Panc1 (cell line): ENCODE measurements around the gene BICRA. TPM values are rescaled to one million over a fixed set of nuclear protein-coding genes. Genes with fewer than 3 reads are reported as not detected.
"Not testable (repeated sequence)": the region's sequence is repeated elsewhere in the genome, so short reads cannot be mapped to it uniquely, and the experiment has no call there.

Source experiments
- ATAC-seq: fragments of 200-7000 bp; cut with Tn5 transposase; 2 replicates; pipeline ENCODE4 v1.9.1; 2020; ENCODE audit warnings: mild to moderate bottlenecking, moderate library complexity
- BruUV-seq: library from RNA; stranded (reverse); fragments of 400-500 nt; replicated peaks from 2 replicates; lab custom pipeline; 2021; lab: Mats Ljungman, UMichigan
- CTCF ChIA-PET: fragments of 300-600 bp; sonication (Branson Sonifier 250); formaldehyde crosslinking; loops from one replicate; lab custom pipeline; 2022; ENCODE audit warnings: antibody characterized with exemption; lab: Charles Lee
- POLR2A ChIA-PET: fragments of 300-600 bp; sonication (Branson Sonifier 250); formaldehyde crosslinking; loops from one replicate; lab custom pipeline; 2022; ENCODE audit warnings: antibody characterized with exemption; lab: Charles Lee
- DNase-seq: peaks from one replicate; pipeline ENCODE4 v3.0.0-alpha.2; 2010; ENCODE audit warnings: low read depth, low spot score
- H3K27ac ChIP-seq: 2 replicates; pipeline ENCODE4 v1.5.1; 2011; ENCODE audit warnings: mild to moderate bottlenecking, low read length, inconsistent platforms
- H3K27me3 ChIP-seq: fragments of 200-500 bp; sonication (Bioruptor generic); 2 replicates; pipeline ENCODE4 v1.6.0; 2014; ENCODE audit warnings: low read length, inconsistent platforms; ENCODE audit not compliant: control insufficient read depth, insufficient read depth
- H3K36me3 ChIP-seq: fragments of 200-500 bp; sonication (Bioruptor generic); 2 replicates; pipeline ENCODE4 v1.5.1; 2014; ENCODE audit warnings: inconsistent platforms, mild to moderate bottlenecking, low read length, moderate library complexity; ENCODE audit not compliant: control insufficient read depth, insufficient read depth
- H3K4me1 ChIP-seq: 2 replicates; pipeline ENCODE4 v1.5.1; 2011; ENCODE audit warnings: inconsistent platforms, mild to moderate bottlenecking, low read length, moderate library complexity; ENCODE audit not compliant: control insufficient read depth, insufficient read depth
- H3K4me3 ChIP-seq, 2 experiments: 2 replicates each; pipeline ENCODE4 v1.5.1; 2011 to 2012; ENCODE audit warnings: low read depth in 2 of 2, low read length in 2 of 2, mild to moderate bottlenecking in 2 of 2, inconsistent platforms in 1 of 2, moderate library complexity in 1 of 2
- H3K9me3 ChIP-seq: fragments of 200-500 bp; sonication (Bioruptor generic); 2 replicates; pipeline ENCODE4 v1.5.1; 2014; ENCODE audit warnings: low read depth, mild to moderate bottlenecking, inconsistent platforms, low read length, moderate library complexity; ENCODE audit not compliant: control insufficient read depth, insufficient read depth
- CTCF ChIP-seq: fragments of 450-650 bp; IDR thresholded peaks from 2 replicates; pipeline ENCODE4 v1.5.1; 2017; ENCODE audit warnings: mild to moderate bottlenecking
- POLR2AphosphoS5 ChIP-seq: IDR thresholded peaks from 2 replicates; pipeline ENCODE4 v1.6.1; 2012; ENCODE audit warnings: mild to moderate bottlenecking, low read depth, low read length, moderate library complexity
- REST ChIP-seq, 2 experiments: IDR thresholded peaks; 2 replicates each; pipeline ENCODE4 v1.6.1; 2011 to 2012; ENCODE audit warnings: low read depth in 2 of 2, control low read depth in 1 of 2, low read length in 1 of 2, mild to moderate bottlenecking in 1 of 2, moderate library complexity in 1 of 2; ENCODE audit not compliant: insufficient read depth in 1 of 2
- SIN3A ChIP-seq: IDR thresholded peaks from 2 replicates; pipeline ENCODE4 v1.6.1; 2012; ENCODE audit warnings: low read depth, mild to moderate bottlenecking, low read length, moderate library complexity, borderline replicate concordance; ENCODE audit not compliant: insufficient read depth
- TCF7L2 ChIP-seq: IDR thresholded peaks from 2 replicates; pipeline ENCODE4 v1.6.1; 2011; ENCODE audit warnings: mild to moderate bottlenecking, low read depth, low read length, inconsistent platforms
- in situ Hi-C: cut with HindIII; loops from 2 replicates; pipeline ENCODE4 v1.10.0; 2016; ENCODE audit warnings: low sequenced_read_pairs, low pct_unique_long_range_greater_than_20kb
- intact Hi-C: fragments of 100-400 bp; cut with micrococcal nuclease; formaldehyde crosslinking; loops from one replicate; pipeline ENCODE4 v1.10.0; 2022; ENCODE audit not compliant: unreplicated experiment
- total RNA-seq: library from RNA; stranded (reverse); gene quantifications from one replicate; pipeline ENCODE4 v1.2.1, GENCODE V29; 2021; ENCODE audit not compliant: unreplicated experiment

Gene BICRA
- total RNA-seq, 1 experiment from 2014 or later: 13.7 TPM

GRCh38 chr19:47718415-47719046, 109.6 kb downstream of the BICRA start:
- H3K36me3 ChIP-seq, H3K9me3 ChIP-seq, CTCF ChIA-PET, H3K4me3 ChIP-seq, intact Hi-C loops, DNase-seq, in situ Hi-C loops, POLR2A ChIA-PET, ATAC-seq, H3K27me3 ChIP-seq, BruUV-seq: not testable (repeated sequence)
- Histone ChIP-seq H3K27ac (peak overlapping the region; percentile 74), H3K4me1 (peaks cover 12% of the 10 kb centered on the region)

- TF ChIP-seq POLR2AphosphoS5 (no peak), TCF7L2 (no peak), CTCF (no peak), SIN3A (no peak), REST (IDR thresholded peaks at IDR 0.05; ENCODE audit: insufficient read depth in 1 of 2, low read depth in 2 of 2, low read length in 1 of 2) (no peak)
- ChIA-PET CTCF (no interaction called here), POLR2A (no interaction called here)
- Histone ChIP-seq H3K4me3 (no peak overlapping the region), H3K4me1 (peaks cover 12% of the 10 kb centered on the region), H3K36me3 (no peaks in the 10 kb centered on the region), H3K27ac (peak overlapping the region; percentile 74), H3K9me3 (no peaks in the 10 kb centered on the region), H3K27me3 (no peaks in the 10 kb centered on the region)
- intact Hi-C loops: no loop called here
- BruUV-seq: no TSS peak
- DNase-seq (no peak), ATAC-seq (peak; percentile 71)
- in situ Hi-C loops: no loop called here
Measured at GRCh38 chr19:47719047-47719859, 110.3 kb downstream of the BICRA start.
